ENCODE results near the gene CRMP1.

DNA sequence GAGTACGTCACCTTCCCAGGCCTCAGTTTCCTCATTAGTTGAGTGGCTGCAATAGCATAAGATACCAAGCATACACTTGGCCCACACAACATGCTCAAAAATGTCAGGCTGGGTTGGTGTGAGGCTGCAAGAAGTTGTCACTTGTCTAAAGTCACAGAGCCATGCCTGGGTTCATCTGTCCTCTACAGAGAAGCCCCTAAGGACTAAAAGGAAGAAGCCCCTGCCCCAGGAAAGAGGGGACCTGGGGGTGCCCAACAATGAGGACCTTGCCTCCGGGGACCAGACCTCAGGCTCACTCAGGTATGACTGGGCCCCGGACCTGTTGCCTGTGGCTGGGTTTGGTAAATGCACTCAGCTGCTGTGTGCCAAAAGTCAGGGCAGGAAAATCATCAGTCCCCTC lies 82.7 kb downstream of the CRMP1 start:
- no peak for TF ChIP-seq EZH2 (IDR thresholded peaks at IDR 0.05; ENCODE audit: low read length)
- TF ChIP-seq, protein P1, sequence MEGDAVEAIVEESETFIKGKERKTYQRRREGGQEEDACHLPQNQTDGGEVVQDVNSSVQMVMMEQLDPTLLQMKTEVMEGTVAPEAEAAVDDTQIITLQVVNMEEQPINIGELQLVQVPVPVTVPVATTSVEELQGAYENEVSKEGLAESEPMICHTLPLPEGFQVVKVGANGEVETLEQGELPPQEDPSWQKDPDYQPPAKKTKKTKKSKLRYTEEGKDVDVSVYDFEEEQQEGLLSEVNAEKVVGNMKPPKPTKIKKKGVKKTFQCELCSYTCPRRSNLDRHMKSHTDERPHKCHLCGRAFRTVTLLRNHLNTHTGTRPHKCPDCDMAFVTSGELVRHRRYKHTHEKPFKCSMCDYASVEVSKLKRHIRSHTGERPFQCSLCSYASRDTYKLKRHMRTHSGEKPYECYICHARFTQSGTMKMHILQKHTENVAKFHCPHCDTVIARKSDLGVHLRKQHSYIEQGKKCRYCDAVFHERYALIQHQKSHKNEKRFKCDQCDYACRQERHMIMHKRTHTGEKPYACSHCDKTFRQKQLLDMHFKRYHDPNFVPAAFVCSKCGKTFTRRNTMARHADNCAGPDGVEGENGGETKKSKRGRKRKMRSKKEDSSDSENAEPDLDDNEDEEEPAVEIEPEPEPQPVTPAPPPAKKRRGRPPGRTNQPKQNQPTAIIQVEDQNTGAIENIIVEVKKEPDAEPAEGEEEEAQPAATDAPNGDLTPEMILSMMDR (optimal IDR thresholded peaks at IDR 0.05 in 1 of 3, IDR thresholded peaks at IDR 0.05 in 1 of 3, conservative IDR thresholded peaks at IDR 0.05 in 1 of 3; ENCODE audit: extremely low read depth in 1 of 3, insufficient read depth in 2 of 3, low read length in 3 of 3) = no peak

Measured in keratinocyte (primary cell).